Loucy (cell line): ENCODE results near the gene SMIM30.

Experiments used
- H2AFZ ChIP-seq: fragments of 200-600 bp; sonication (generic); 2 replicates; pipeline ENCODE4 v1.6.0; 2016; ENCODE audit warnings: antibody characterized with exemption, mild to moderate bottlenecking, low read length, moderate library complexity
- H3F3A ChIP-seq: fragments of 200-600 bp; 2 replicates; pipeline ENCODE4 v1.6.0; 2016; ENCODE audit warnings: antibody characterized with exemption, low read depth, mild to moderate bottlenecking
- H3K27me3 ChIP-seq: fragments of 200-600 bp; sonication (generic); 2 replicates; pipeline ENCODE4 v1.6.1; 2014; ENCODE audit warnings: low read length, mild to moderate bottlenecking; ENCODE audit not compliant: insufficient read depth, poor library complexity, severe bottlenecking
- H3K36me3 ChIP-seq: fragments of 200-600 bp; sonication (generic); 2 replicates; pipeline ENCODE4 v1.6.1; 2016; ENCODE audit warnings: low read length; ENCODE audit not compliant: insufficient read depth
- H3K4me1 ChIP-seq: fragments of 200-600 bp; sonication (generic); 2 replicates; pipeline ENCODE4 v1.5.1; 2014; ENCODE audit warnings: low read length, mild to moderate bottlenecking; ENCODE audit not compliant: insufficient read depth, poor library complexity, severe bottlenecking
- H3K4me2 ChIP-seq: fragments of 200-600 bp; sonication (generic); 2 replicates; pipeline ENCODE4 v1.6.0; 2014; ENCODE audit warnings: antibody characterized with exemption, low read length, low read depth, mild to moderate bottlenecking; ENCODE audit not compliant: poor library complexity, severe bottlenecking
- H3K4me3 ChIP-seq: fragments of 200-600 bp; sonication (generic); 2 replicates; pipeline ENCODE4 v1.5.1; 2014; ENCODE audit warnings: low read length, mild to moderate bottlenecking, mixed read lengths; ENCODE audit not compliant: poor library complexity, severe bottlenecking
- H3K79me2 ChIP-seq: fragments of 200-600 bp; sonication (generic); 2 replicates; pipeline ENCODE4 v1.6.1; 2014; ENCODE audit warnings: low read length; ENCODE audit not compliant: insufficient read depth
- H3K9ac ChIP-seq: fragments of 200-600 bp; sonication (generic); 2 replicates; pipeline ENCODE4 v1.6.0; 2014; ENCODE audit warnings: mild to moderate bottlenecking, low read depth, low read length, moderate library complexity; ENCODE audit not compliant: poor library complexity, severe bottlenecking
- H3K9me2 ChIP-seq: fragments of 200-600 bp; sonication (generic); replicated peaks from 2 replicates; pipeline ENCODE4 v1.6.1; 2016; ENCODE audit warnings: low read depth, low read length, mixed read lengths
- H3K9me3 ChIP-seq: fragments of 200-600 bp; sonication (generic); 2 replicates; pipeline ENCODE4 v1.6.1; 2014; ENCODE audit warnings: mild to moderate bottlenecking, antibody characterized with exemption, low read length, low read depth; ENCODE audit not compliant: insufficient read depth
- H4K20me1 ChIP-seq: fragments of 200-600 bp; sonication (generic); 2 replicates; pipeline ENCODE4 v1.6.0; 2014; ENCODE audit warnings: antibody characterized with exemption, low read length, mild to moderate bottlenecking; ENCODE audit not compliant: insufficient read depth, poor library complexity, severe bottlenecking
- EZH2phosphoT487 ChIP-seq: fragments of 200-600 bp; IDR thresholded peaks from 2 replicates; pipeline ENCODE4 v1.6.1; 2018; ENCODE audit warnings: antibody characterized with exemption, mild to moderate bottlenecking, moderate library complexity, borderline replicate concordance
- TF ChIP-seq, protein P1 (sequence below): fragments of 200-600 bp; sonication (generic); conservative IDR thresholded peaks from 2 replicates; pipeline ENCODE4 v1.5.1; 2014; ENCODE audit warnings: mild to moderate bottlenecking, antibody characterized with exemption, low read length

SMIM30 gene

DNA sequence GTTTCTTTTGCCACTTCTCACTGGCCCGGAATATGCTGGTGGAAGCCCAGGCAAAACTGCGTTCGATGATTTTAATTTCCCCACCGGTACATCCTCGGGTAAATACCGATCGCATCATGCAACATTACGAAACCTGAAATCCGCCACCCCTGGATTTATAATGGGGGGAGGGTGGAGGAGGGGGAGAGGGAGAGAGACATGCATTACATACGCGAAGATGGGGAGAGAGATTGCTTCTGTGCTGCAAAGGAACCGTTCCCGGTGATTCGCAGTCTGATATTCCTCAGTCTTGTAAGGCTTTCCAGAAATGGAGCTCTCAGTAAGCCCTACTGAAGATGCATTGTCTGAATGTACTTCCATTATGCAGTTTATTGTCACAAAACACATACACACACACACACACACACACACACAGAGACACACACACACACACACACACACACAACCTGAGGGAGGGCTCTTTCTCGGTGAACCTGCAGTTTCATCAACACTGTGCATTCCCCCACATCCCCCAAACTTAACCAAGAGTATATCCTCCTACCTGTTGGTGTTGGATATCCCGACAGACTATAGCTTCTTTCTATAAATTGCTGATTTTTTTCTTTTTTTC is 32.5 kb downstream of the SMIM30 start:
- Histone ChIP-seq H3K4me2 (no peak overlapping the region), H4K20me1 (no peaks in the 10 kb centered on the region), H3K36me3 (no peaks in the 10 kb centered on the region), H3K79me2 (no peaks in the 10 kb centered on the region), H3K9me2 (no peaks in the 10 kb centered on the region), H2AFZ (no peak overlapping the region), H3K4me1 (peaks cover 8% of the 10 kb centered on the region), H3K9ac (no peak overlapping the region), H3K27me3 (no peaks in the 10 kb centered on the region), H3F3A (no peaks in the 10 kb centered on the region), H3K4me3 (no peak overlapping the region), H3K9me3 (no peaks in the 10 kb centered on the region)
- no peak for TF ChIP-seq EZH2phosphoT487
- TF ChIP-seq, protein P1, sequence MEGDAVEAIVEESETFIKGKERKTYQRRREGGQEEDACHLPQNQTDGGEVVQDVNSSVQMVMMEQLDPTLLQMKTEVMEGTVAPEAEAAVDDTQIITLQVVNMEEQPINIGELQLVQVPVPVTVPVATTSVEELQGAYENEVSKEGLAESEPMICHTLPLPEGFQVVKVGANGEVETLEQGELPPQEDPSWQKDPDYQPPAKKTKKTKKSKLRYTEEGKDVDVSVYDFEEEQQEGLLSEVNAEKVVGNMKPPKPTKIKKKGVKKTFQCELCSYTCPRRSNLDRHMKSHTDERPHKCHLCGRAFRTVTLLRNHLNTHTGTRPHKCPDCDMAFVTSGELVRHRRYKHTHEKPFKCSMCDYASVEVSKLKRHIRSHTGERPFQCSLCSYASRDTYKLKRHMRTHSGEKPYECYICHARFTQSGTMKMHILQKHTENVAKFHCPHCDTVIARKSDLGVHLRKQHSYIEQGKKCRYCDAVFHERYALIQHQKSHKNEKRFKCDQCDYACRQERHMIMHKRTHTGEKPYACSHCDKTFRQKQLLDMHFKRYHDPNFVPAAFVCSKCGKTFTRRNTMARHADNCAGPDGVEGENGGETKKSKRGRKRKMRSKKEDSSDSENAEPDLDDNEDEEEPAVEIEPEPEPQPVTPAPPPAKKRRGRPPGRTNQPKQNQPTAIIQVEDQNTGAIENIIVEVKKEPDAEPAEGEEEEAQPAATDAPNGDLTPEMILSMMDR: no peak

DNA sequence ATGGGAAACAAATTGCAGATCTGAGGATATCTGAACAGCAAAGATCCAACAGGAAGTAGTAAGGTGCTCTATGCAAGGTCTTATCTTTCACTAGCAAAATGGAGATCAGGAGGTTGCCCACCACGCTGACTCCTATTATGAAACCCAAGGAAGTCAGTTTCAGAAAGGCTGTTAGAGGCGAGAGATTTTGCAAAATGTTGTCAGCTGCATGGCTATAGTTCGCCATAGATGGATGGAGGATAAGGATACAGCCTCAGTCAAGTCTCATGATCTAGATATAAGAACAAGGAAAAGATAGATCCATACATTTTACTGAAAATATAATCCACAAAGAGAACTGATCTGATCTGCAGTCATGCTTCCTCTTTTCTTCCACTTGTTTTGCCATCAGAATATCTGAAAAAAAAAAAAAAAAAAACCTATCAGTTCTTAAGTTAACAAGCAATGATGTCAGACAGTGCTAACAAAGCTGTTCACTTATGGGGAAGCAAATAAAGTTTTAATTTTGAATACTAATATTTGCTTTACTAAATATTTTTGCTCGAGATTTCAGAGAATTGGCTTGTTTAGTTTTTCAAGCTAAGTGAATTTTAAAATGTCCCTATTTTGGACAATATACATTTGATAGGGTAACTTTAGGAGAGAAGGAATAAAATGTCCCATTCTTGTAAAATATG is 33.7 kb downstream of the SMIM30 start:
- Histone ChIP-seq H3K9ac (no peak overlapping the region), H3K9me2 (no peaks in the 10 kb centered on the region), H3K4me3 (no peak overlapping the region), H3K27me3 (no peaks in the 10 kb centered on the region), H3K4me2 (peak overlapping the region; percentile 18), H3K9me3 (no peaks in the 10 kb centered on the region), H3K79me2 (no peaks in the 10 kb centered on the region), H2AFZ (peak overlapping the region; percentile 77), H3K36me3 (no peaks in the 10 kb centered on the region), H3K4me1 (peaks cover 8% of the 10 kb centered on the region), H4K20me1 (no peaks in the 10 kb centered on the region), H3F3A (no peaks in the 10 kb centered on the region)
- TF ChIP-seq EZH2phosphoT487: no peak
- TF ChIP-seq, protein P1: no peak

- no peaks in the 10 kb centered on the region for H3K79me2 ChIP-seq
- TF ChIP-seq, protein P1: no peak
- TF ChIP-seq EZH2phosphoT487: no peak
- no peaks in the 10 kb centered on the region for H3K9me3 ChIP-seq
- no peaks in the 10 kb centered on the region for H3K9me2 ChIP-seq
- H3K4me3 ChIP-seq: no peak overlapping the region
- no peaks in the 10 kb centered on the region for H4K20me1 ChIP-seq
- no peak overlapping the region for H3K4me2 ChIP-seq
- H3K4me1 ChIP-seq: peaks cover 8% of the 10 kb centered on the region
- H3F3A ChIP-seq: no peaks in the 10 kb centered on the region
- H2AFZ ChIP-seq: peak overlapping the region; percentile 77
- no peaks in the 10 kb centered on the region for H3K36me3 ChIP-seq
- H3K27me3 ChIP-seq: no peaks in the 10 kb centered on the region
- no peak overlapping the region for H3K9ac ChIP-seq
These were observed 34.4 kb downstream of the SMIM30 start for GRCh38 chr7:113083816-113084495.
